Lower lobe of right lung (tissue), 2 donors: Measurements from ENCODE around the gene JMJD4. TPM values are rescaled to one million over a fixed set of nuclear protein-coding genes. Genes with fewer than 3 reads are reported as not detected.

Experiments
- ATAC-seq, 2 donors: fragments of 200-7000 bp; cut with Tn5 transposase; one replicate each; pipeline ENCODE4 v1.9.1; 2020 to 2022; ENCODE audit warnings: mild to moderate bottlenecking in 2 of 2, moderate library complexity in 2 of 2
- DNase-seq: peaks from one replicate; pipeline ENCODE4 v3.0.0-alpha.2; 2020
- H3K27ac ChIP-seq: fragments of 200-600 bp; one replicate; pipeline ENCODE4 v1.8.0; 2022
- H3K27me3 ChIP-seq: fragments of 200-600 bp; one replicate; pipeline ENCODE4 v1.8.0; 2022; ENCODE audit warnings: low read depth
- H3K36me3 ChIP-seq: fragments of 200-600 bp; one replicate; pipeline ENCODE4 v1.8.0; 2022; ENCODE audit warnings: mild to moderate bottlenecking
- H3K4me1 ChIP-seq: fragments of 200-600 bp; one replicate; pipeline ENCODE4 v1.8.0; 2022
- H3K4me3 ChIP-seq: fragments of 200-600 bp; one replicate; pipeline ENCODE4 v1.8.0; 2022; ENCODE audit warnings: mild to moderate bottlenecking
- H3K9me3 ChIP-seq: fragments of 200-600 bp; one replicate; pipeline ENCODE4 v1.8.0; 2022
- CTCF ChIP-seq: fragments of 200-600 bp; IDR thresholded peaks from one replicate; pipeline ENCODE4 v1.8.0; 2022; ENCODE audit warnings: antibody characterized with exemption, mild to moderate bottlenecking
- intact Hi-C: fragments of 100-400 bp; cut with DNase I; formaldehyde crosslinking; loops from one replicate; pipeline ENCODE4 v1.11.0; 2022
- total RNA-seq: library from RNA; stranded (reverse); fragmentation: NEBNext Ultra II Directional; extraction: Animal tissue kit (Norgen Biotek cat#: 25700); gene quantifications from one replicate; pipeline ENCODE4 v1.2.1, GENCODE V29; 2021
- donor health status: DM: no; HTN: yes; CAD: no; lungs with severe emphysema.

The JMJD4 gene
- total RNA-seq, 1 donor from 2014 or later, result 14.9 TPM

- H3K9me3 ChIP-seq, result no peaks in the 10 kb centered on the region
- H3K36me3 ChIP-seq, result peaks cover 28% of the 10 kb centered on the region
- intact Hi-C loops, result no loop called here
- DNase-seq (no peak), ATAC-seq (peak; percentile 29 to 45)
- no peaks in the 10 kb centered on the region for H3K27me3 ChIP-seq
- TF ChIP-seq CTCF, result no peak
- H3K4me1 ChIP-seq, result peaks cover 11% of the 10 kb centered on the region
- no peak overlapping the region for H3K4me3 ChIP-seq
- peak overlapping the region; percentile 36 for H3K27ac ChIP-seq
Observed at GRCh38 chr1:227748496-227749182, 13.5 kb upstream of the JMJD4 start.

- Histone ChIP-seq H3K27ac (peak overlapping the region; percentile 36), H3K9me3 (no peaks in the 10 kb centered on the region), H3K4me1 (peaks cover 11% of the 10 kb centered on the region), H3K4me3 (no peak overlapping the region), H3K27me3 (no peaks in the 10 kb centered on the region), H3K36me3 (peaks cover 28% of the 10 kb centered on the region)
- ATAC-seq, result no peak
- TF ChIP-seq CTCF, result no peak
- DNase-seq, result no peak
- intact Hi-C loops, result no loop called here
Observed at GRCh38 chr1:227747948-227748495, 12.9 kb upstream of the JMJD4 start.

GRCh38 chr1:227747382-227747781 lies 12.3 kb upstream of the JMJD4 start:
- Histone ChIP-seq H3K9me3 (no peaks in the 10 kb centered on the region), H3K36me3 (peaks cover 28% of the 10 kb centered on the region), H3K27me3 (no peaks in the 10 kb centered on the region), H3K4me3 (no peak overlapping the region), H3K27ac (no peak overlapping the region), H3K4me1 (peaks cover 11% of the 10 kb centered on the region)
- TF ChIP-seq CTCF, result no peak
- intact Hi-C loops, result no loop called here
- DNase-seq (no peak), ATAC-seq (no peak)

- DNase-seq (no peak), ATAC-seq (no peak)
- intact Hi-C loops, result no loop called here
Observed at GRCh38 chr1:227746676-227747075, 11.6 kb upstream of the JMJD4 start.

GRCh38 chr1:227745568-227746265 lies 10.6 kb upstream of the JMJD4 start:
- no peaks in the 10 kb centered on the region for H3K27me3 ChIP-seq
- peaks cover 11% of the 10 kb centered on the region for H3K4me1 ChIP-seq
- peaks cover 22% of the 10 kb centered on the region for H3K36me3 ChIP-seq
- no peak overlapping the region for H3K27ac ChIP-seq
- H3K9me3 ChIP-seq, result no peaks in the 10 kb centered on the region
- intact Hi-C loops, result no loop called here
- no peak overlapping the region for H3K4me3 ChIP-seq
- DNase-seq (no peak), ATAC-seq (no peak)
- TF ChIP-seq CTCF, result no peak

More at GRCh38 chr1:227746676-227747075, 11.6 kb upstream of the JMJD4 start:
- H3K4me1 ChIP-seq, result peaks cover 11% of the 10 kb centered on the region
- H3K27me3 ChIP-seq, result no peaks in the 10 kb centered on the region
- H3K36me3 ChIP-seq, result peaks cover 28% of the 10 kb centered on the region
- no peaks in the 10 kb centered on the region for H3K9me3 ChIP-seq
- H3K27ac ChIP-seq, result no peak overlapping the region
- no peak for TF ChIP-seq CTCF
- H3K4me3 ChIP-seq, result no peak overlapping the region
